ENCODE results near the gene ETV5. TPM values are rescaled to one million over a fixed set of nuclear protein-coding genes. Genes with fewer than 3 reads are reported as not detected.

The ETV5 gene
- total RNA-seq, 4 donors from 2014 or later: 9.8 to 18.3 (median 12.2) TPM

GRCh38 chr3:186070550-186070949, 38.3 kb downstream of the ETV5 start:
- no peak for DNase-seq (ENCODE audit: low spot score in 2 of 2)
- TF ChIP-seq EP300 (IDR thresholded peaks at IDR 0.05) (no peak), POLR2A (IDR thresholded peaks at IDR 0.05) (no peak), CTCF (IDR thresholded peaks at IDR 0.05) (no peak)
- peaks cover 0 to 4% (median 0%) of the 10 kb centered on the region in 4 donors for H3K4me1 ChIP-seq
- H3K36me3 ChIP-seq: peaks cover 0 to 12% (median 0%) of the 10 kb centered on the region in 3 donors
- 53 to 64% methylated on average over 1 of the region's 1 CpG for WGBS, 2 donors
- no peak overlapping the region for H3K4me3 ChIP-seq
- no peaks in the 10 kb centered on the region for H3K27me3 ChIP-seq
- peaks cover 0 to 9% (median 0%) of the 10 kb centered on the region in 4 donors for H3K9me3 ChIP-seq
- no peak overlapping the region for H3K27ac ChIP-seq

GRCh38 chr3:186070133-186070532, 38.8 kb downstream of the ETV5 start:
- Histone ChIP-seq H3K4me3 (no peak overlapping the region), H3K27me3 (no peaks in the 10 kb centered on the region), H3K27ac (no peak overlapping the region), H3K9me3 (peaks cover 0 to 8% (median 0%) of the 10 kb centered on the region in 4 donors), H3K36me3 (peaks cover 0 to 12% (median 0%) of the 10 kb centered on the region in 3 donors), H3K4me1 (peaks cover 0 to 4% (median 0%) of the 10 kb centered on the region in 4 donors)
- no peak for DNase-seq (ENCODE audit: low spot score in 2 of 2)
- WGBS, 2 donors: 86 to 91% methylated on average over 9 of the region's 9 CpGs
- no peak for TF ChIP-seq EP300 (IDR thresholded peaks at IDR 0.05)
- no peak for TF ChIP-seq POLR2A (IDR thresholded peaks at IDR 0.05)
- TF ChIP-seq CTCF (IDR thresholded peaks at IDR 0.05): no peak

GRCh38 chr3:186069199-186069598, 39.7 kb downstream of the ETV5 start:
- peaks cover 0 to 4% (median 0%) of the 10 kb centered on the region in 4 donors for H3K4me1 ChIP-seq
- no peak overlapping the region for H3K4me3 ChIP-seq
- H3K27me3 ChIP-seq: no peaks in the 10 kb centered on the region
- peaks cover 0 to 17% (median 0%) of the 10 kb centered on the region in 3 donors for H3K36me3 ChIP-seq
- no peak for DNase-seq (ENCODE audit: low spot score in 2 of 2)
- no peaks in the 10 kb centered on the region for H3K9me3 ChIP-seq
- H3K27ac ChIP-seq: no peak overlapping the region
- 93 to 94% methylated on average over 9 of the region's 9 CpGs for WGBS, 2 donors
- TF ChIP-seq EP300 (IDR thresholded peaks at IDR 0.05): no peak
- no peak for TF ChIP-seq POLR2A (IDR thresholded peaks at IDR 0.05)
- TF ChIP-seq CTCF (IDR thresholded peaks at IDR 0.05): no peak

GRCh38 chr3:186068243-186068552, 40.7 kb downstream of the ETV5 start:
- no peak overlapping the region for H3K27ac ChIP-seq
- H3K27me3 ChIP-seq: no peaks in the 10 kb centered on the region
- no peak for DNase-seq (ENCODE audit: low spot score in 2 of 2)
- WGBS, 2 donors: 66 to 76% methylated on average over 2 of the region's 2 CpGs
- TF ChIP-seq CTCF (IDR thresholded peaks at IDR 0.05) (no peak), EP300 (IDR thresholded peaks at IDR 0.05) (no peak), POLR2A (IDR thresholded peaks at IDR 0.05) (no peak)
- H3K36me3 ChIP-seq: peaks cover 0 to 27% (median 0%) of the 10 kb centered on the region in 3 donors
- peaks cover 0 to 4% (median 0%) of the 10 kb centered on the region in 4 donors for H3K4me1 ChIP-seq
- H3K4me3 ChIP-seq: no peak overlapping the region
- H3K9me3 ChIP-seq: no peaks in the 10 kb centered on the region

- H3K9me3 ChIP-seq: no peaks in the 10 kb centered on the region
- H3K27me3 ChIP-seq: no peaks in the 10 kb centered on the region
- H3K4me1 ChIP-seq: peaks cover 0 to 4% (median 0%) of the 10 kb centered on the region in 4 donors
- peak overlapping the region in 1 of 4 donors; percentile 6 for H3K4me3 ChIP-seq
- H3K36me3 ChIP-seq: peaks cover 0 to 33% (median 0%) of the 10 kb centered on the region in 3 donors
- WGBS, 2 donors: 93 to 95% methylated on average over 9 of the region's 9 CpGs
- no peak for DNase-seq (ENCODE audit: low spot score in 2 of 2)
- H3K27ac ChIP-seq: no peak overlapping the region
- TF ChIP-seq CTCF (IDR thresholded peaks at IDR 0.05): no peak
- no peak for TF ChIP-seq POLR2A (IDR thresholded peaks at IDR 0.05)
- TF ChIP-seq EP300 (IDR thresholded peaks at IDR 0.05): no peak
Measured at GRCh38 chr3:186067360-186068242, 41.3 kb downstream of the ETV5 start.

Data from tibial nerve (tissue), 4 donors.